Kidney epithelial cell (primary cell): ENCODE measurements around the gene SERPINB1. TPM values are rescaled to one million over a fixed set of nuclear protein-coding genes. Genes with fewer than 3 reads are reported as not detected.
"Not testable (repeated sequence)": the region's sequence is repeated elsewhere in the genome, so short reads cannot be mapped to it uniquely, and the experiment has no call there.

Experiments used
- DNase-seq: peaks from one replicate; pipeline ENCODE4 v3.0.0-alpha.2; 2010; ENCODE audit warnings: low read depth
- H3K27me3 ChIP-seq: 2 replicates; pipeline ENCODE4 v1.6.0; 2011; ENCODE audit warnings: low read length; ENCODE audit not compliant: control insufficient read depth, insufficient read depth
- H3K36me3 ChIP-seq: 2 replicates; pipeline ENCODE4 v1.5.1; 2011; ENCODE audit warnings: low read length; ENCODE audit not compliant: control insufficient read depth, insufficient read depth
- H3K4me3 ChIP-seq: 2 replicates; pipeline ENCODE4 v1.5.1; 2011; ENCODE audit warnings: low read depth, mild to moderate bottlenecking, control low read depth, low read length
- total RNA-seq: library from RNA; depleted of rRNA; stranded (reverse); fragments of >200 nt; gene quantifications from 2 replicates; pipeline ENCODE4 v1.2.3, GENCODE V29; 2015
- TF ChIP-seq, protein P1 (sequence below): IDR thresholded peaks from 2 replicates; pipeline ENCODE4 v1.5.1; 2011; ENCODE audit warnings: mild to moderate bottlenecking, moderate library complexity, low read length, control low read depth, inconsistent platforms; ENCODE audit not compliant: insufficient read depth, poor library complexity, severe bottlenecking

The SERPINB1 gene
- total RNA-seq, 1 donor from 2014 or later: 43.2 TPM

DNA sequence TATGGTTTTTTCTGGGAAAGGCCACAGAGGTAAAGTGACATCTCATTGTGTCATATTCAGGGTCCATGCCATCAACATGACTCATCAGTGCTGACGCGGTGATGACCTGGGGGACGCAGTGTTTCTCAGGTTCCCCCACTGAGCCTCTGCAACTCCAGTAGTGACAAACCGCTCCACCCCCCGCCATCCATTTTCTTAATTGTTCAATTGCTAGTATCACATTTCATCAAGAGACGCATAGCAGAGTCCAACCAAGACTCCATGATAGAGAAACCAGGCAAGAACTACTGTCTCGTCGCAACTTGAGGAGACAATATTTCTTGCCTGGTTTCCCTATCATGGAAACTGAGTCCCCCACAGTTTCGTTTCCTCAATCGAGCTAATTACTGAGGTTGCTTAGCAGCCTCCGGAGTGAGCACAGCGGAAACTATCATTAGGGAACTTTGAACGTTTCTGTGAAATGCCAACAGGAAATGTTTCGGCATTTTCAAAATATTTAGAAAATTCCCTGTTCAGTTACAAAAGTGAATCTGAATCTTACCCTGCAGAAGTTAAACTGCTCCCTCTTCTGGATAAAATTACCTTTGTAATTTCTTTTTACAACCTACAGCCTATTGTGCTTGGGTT is 12.2 kb upstream of the SERPINB1 start:
- TF ChIP-seq, protein P1, sequence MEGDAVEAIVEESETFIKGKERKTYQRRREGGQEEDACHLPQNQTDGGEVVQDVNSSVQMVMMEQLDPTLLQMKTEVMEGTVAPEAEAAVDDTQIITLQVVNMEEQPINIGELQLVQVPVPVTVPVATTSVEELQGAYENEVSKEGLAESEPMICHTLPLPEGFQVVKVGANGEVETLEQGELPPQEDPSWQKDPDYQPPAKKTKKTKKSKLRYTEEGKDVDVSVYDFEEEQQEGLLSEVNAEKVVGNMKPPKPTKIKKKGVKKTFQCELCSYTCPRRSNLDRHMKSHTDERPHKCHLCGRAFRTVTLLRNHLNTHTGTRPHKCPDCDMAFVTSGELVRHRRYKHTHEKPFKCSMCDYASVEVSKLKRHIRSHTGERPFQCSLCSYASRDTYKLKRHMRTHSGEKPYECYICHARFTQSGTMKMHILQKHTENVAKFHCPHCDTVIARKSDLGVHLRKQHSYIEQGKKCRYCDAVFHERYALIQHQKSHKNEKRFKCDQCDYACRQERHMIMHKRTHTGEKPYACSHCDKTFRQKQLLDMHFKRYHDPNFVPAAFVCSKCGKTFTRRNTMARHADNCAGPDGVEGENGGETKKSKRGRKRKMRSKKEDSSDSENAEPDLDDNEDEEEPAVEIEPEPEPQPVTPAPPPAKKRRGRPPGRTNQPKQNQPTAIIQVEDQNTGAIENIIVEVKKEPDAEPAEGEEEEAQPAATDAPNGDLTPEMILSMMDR: no peak
- Histone ChIP-seq H3K27me3 (no peaks in the 10 kb centered on the region), H3K36me3 (no peaks in the 10 kb centered on the region), H3K4me3 (peak overlapping the region; percentile 35)
- DNase-seq: no peak

DNA sequence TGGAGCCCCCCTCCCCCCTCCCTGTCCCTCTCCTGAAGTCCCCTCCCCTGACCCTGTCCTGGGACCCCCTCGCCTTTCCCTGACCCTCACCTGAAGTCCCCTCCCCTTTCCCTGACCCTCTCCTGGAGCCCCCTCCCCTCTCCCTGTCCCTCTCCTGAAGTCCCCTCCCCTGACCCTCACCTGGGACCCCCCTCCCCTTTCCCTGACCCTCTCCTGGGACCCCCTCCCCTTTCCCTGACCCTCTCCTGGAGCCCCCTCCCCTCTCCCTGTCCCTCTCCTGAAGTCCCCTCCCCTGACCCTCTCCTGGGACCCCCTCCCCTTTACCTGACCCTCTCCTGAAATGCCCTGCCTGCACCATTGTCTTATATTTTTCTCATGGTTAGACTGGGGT is 11.7 kb upstream of the SERPINB1 start:
- H3K4me3 ChIP-seq, DNase-seq, H3K27me3 ChIP-seq, H3K36me3 ChIP-seq: not testable (repeated sequence)

DNA sequence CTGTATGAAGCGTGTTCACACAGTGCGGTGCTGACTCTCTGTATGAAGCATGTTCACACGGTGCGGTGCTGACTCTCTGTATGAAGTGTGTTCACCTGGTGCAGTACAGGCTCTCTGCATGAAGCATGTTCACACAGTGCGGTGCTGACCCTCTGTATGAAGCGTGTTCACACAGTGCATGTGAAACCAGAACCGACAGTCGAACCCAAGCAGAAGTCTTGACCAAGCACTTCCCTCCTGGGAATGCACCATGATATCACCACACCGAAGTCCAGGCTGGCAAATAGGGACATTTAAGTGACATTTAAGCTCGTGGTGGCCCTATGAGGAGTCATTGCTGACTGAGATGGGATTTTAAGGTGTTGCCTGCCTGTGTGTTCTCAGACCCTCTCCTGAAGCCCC is 11.3 kb upstream of the SERPINB1 start:
- Histone ChIP-seq H3K36me3 (no peaks in the 10 kb centered on the region), H3K27me3 (no peaks in the 10 kb centered on the region), H3K4me3 (no peak overlapping the region)
- TF ChIP-seq, protein P1: no peak
- no peak for DNase-seq

GRCh38 chr6:2852514-2852855 is 10.8 kb upstream of the SERPINB1 start:
- no peak for DNase-seq
- no peaks in the 10 kb centered on the region for H3K27me3 ChIP-seq
- TF ChIP-seq, protein P1: no peak
- no peak overlapping the region for H3K4me3 ChIP-seq
- H3K36me3 ChIP-seq: no peaks in the 10 kb centered on the region

- Histone ChIP-seq H3K27me3 (no peaks in the 10 kb centered on the region), H3K36me3 (no peaks in the 10 kb centered on the region), H3K4me3 (no peak overlapping the region)
- no peak for DNase-seq
- TF ChIP-seq, protein P1: no peak
Observed at GRCh38 chr6:2851727-2852513, 10.3 kb upstream of the SERPINB1 start.

DNA sequence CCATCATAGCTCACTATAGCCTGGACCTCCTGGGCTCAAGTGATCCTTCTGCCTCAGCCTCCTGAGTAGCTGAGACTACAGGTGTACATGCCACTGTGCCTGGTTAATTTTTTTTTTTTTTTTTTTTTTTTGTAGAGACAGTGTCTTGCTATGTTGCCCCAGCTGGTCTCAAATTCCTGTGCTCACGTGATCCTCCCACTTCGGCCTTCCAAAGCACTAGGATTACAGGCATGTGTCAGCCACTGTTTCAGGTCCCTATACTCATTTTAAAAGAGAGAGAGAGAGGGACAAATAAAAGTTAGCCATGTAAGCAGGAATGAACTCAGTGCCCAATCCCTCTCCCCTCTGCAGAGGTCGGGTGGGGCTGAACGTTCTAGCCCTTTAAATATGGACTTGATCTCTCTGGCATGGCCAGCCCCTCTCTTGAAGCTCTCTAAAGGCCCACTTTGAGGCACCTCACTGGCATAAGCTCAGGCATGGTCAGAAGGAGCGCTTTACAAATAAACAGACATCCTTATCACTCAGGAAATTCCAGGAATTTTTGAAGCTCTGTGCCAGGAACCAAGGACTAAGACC is 9.0 kb upstream of the SERPINB1 start:
- TF ChIP-seq, protein P1: no peak
- Histone ChIP-seq H3K4me3 (no peak overlapping the region), H3K27me3 (no peaks in the 10 kb centered on the region), H3K36me3 (no peaks in the 10 kb centered on the region)
- no peak for DNase-seq
